Peyer's patch (tissue), 4 donors: Measurements from ENCODE around the gene DACH1.

Source experiments
- POLR2A ChIP-seq, 2 donors: fragments of 450-650 bp; IDR thresholded peaks; one replicate each; pipeline ENCODE4 v1.5.1; 2017; ENCODE audit warnings: antibody characterized with exemption in 2 of 2, mild to moderate bottlenecking in 2 of 2, moderate library complexity in 2 of 2
- TF ChIP-seq, protein P1 (sequence below), 6 experiments: fragments of 450-650 bp in 4 of 6; fragments of 200-600 bp in 2 of 6; sonication (generic) in 1 of 6; IDR thresholded peaks; one replicate each; pipeline ENCODE4 v1.5.1; 2017 to 2019; ENCODE audit warnings: antibody characterized with exemption in 6 of 6, mild to moderate bottlenecking in 3 of 6, moderate library complexity in 1 of 6

DNA sequence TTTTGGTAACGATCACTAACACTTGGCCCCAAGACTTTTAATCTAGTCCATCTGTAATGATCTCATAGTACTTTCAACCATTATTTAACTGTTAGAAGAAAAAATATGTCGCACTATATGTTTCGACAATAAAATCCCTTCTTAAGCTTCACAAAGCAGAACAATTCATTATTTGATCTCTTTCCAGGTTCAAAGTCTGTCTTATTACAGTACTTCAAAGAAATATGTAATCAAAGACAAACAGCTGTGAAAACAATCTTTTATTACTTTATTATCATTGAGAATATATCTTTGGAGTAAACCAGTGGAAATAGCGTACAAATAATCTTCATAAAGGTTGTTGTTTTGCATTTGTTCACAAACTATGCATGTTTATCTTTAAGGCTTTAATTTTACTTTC is 93.5 kb downstream of the DACH1 start:
- TF ChIP-seq, protein P1, sequence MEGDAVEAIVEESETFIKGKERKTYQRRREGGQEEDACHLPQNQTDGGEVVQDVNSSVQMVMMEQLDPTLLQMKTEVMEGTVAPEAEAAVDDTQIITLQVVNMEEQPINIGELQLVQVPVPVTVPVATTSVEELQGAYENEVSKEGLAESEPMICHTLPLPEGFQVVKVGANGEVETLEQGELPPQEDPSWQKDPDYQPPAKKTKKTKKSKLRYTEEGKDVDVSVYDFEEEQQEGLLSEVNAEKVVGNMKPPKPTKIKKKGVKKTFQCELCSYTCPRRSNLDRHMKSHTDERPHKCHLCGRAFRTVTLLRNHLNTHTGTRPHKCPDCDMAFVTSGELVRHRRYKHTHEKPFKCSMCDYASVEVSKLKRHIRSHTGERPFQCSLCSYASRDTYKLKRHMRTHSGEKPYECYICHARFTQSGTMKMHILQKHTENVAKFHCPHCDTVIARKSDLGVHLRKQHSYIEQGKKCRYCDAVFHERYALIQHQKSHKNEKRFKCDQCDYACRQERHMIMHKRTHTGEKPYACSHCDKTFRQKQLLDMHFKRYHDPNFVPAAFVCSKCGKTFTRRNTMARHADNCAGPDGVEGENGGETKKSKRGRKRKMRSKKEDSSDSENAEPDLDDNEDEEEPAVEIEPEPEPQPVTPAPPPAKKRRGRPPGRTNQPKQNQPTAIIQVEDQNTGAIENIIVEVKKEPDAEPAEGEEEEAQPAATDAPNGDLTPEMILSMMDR (IDR thresholded peaks at IDR 0.05), result no peak
- no peak for TF ChIP-seq POLR2A (IDR thresholded peaks at IDR 0.05)
